H9 (cell line): ENCODE measurements around the gene TMEM115. TPM values are rescaled to one million over a fixed set of nuclear protein-coding genes. Genes with fewer than 3 reads are reported as not detected.
A peak's percentile ranks its signal among the peaks of the same experiment; 100 is the strongest.

Source experiments
- DNase-seq: peaks from one replicate; pipeline ENCODE4 v3.0.0-alpha.2; 2017
- H2AFZ ChIP-seq: one replicate; pipeline ENCODE4 v1.6.1; 2013; ENCODE audit warnings: mild to moderate bottlenecking, low read length, control low read depth, moderate library complexity
- H2AK5ac ChIP-seq: 2 replicates; pipeline ENCODE4 v1.6.1; 2013; ENCODE audit warnings: low read length, control low read depth, mixed read lengths; ENCODE audit not compliant: insufficient read length
- H2BK120ac ChIP-seq: one replicate; pipeline ENCODE4 v1.6.1; 2013; ENCODE audit warnings: low read depth, mild to moderate bottlenecking, low read length, control low read depth, inconsistent platforms; ENCODE audit not compliant: poor library complexity, severe bottlenecking
- H2BK12ac ChIP-seq: 2 replicates; pipeline ENCODE4 v1.6.1; 2013; ENCODE audit warnings: low read length, control low read depth, mixed read lengths, low read depth; ENCODE audit not compliant: insufficient read length
- H2BK15ac ChIP-seq: 2 replicates; pipeline ENCODE4 v1.6.1; 2013; ENCODE audit warnings: low read depth, low read length, control low read depth
- H2BK20ac ChIP-seq: one replicate; pipeline ENCODE4 v1.6.1; 2013; ENCODE audit warnings: low read depth, mild to moderate bottlenecking, low read length, control low read depth, inconsistent platforms; ENCODE audit not compliant: poor library complexity, severe bottlenecking
- H2BK5ac ChIP-seq: 2 replicates; pipeline ENCODE4 v1.6.1; 2013; ENCODE audit warnings: low read length, control low read depth, mixed read lengths; ENCODE audit not compliant: insufficient read length
- H3K14ac ChIP-seq: 2 replicates; pipeline ENCODE4 v1.6.1; 2013; ENCODE audit warnings: low read length, control low read depth; ENCODE audit not compliant: insufficient read depth
- H3K18ac ChIP-seq: 2 replicates; pipeline ENCODE4 v1.6.1; 2013; ENCODE audit warnings: low read depth, mild to moderate bottlenecking, mixed read lengths, low read length, control low read depth; ENCODE audit not compliant: insufficient read length
- H3K23ac ChIP-seq: 2 replicates; pipeline ENCODE4 v1.6.1; 2013; ENCODE audit warnings: low read length, control low read depth, mixed read lengths, low read depth; ENCODE audit not compliant: insufficient read length
- H3K23me2 ChIP-seq: 2 replicates; pipeline ENCODE4 v1.6.1; 2013; ENCODE audit warnings: low read depth, mild to moderate bottlenecking, mixed read lengths, low read length, control low read depth; ENCODE audit not compliant: insufficient read length, poor library complexity, severe bottlenecking
- H3K27ac ChIP-seq: 2 replicates; pipeline ENCODE4 v1.5.1; 2013; ENCODE audit warnings: low read length, control low read depth, mixed read lengths, low read depth; ENCODE audit not compliant: insufficient read length
- H3K27me3 ChIP-seq: 2 replicates; pipeline ENCODE4 v1.6.1; 2013; ENCODE audit warnings: low read length, control low read depth, inconsistent platforms; ENCODE audit not compliant: insufficient read depth
- H3K4ac ChIP-seq: 2 replicates; pipeline ENCODE4 v1.6.1; 2013; ENCODE audit warnings: low read depth, mild to moderate bottlenecking, control low read depth, inconsistent platforms, low read length, moderate library complexity
- H3K4me1 ChIP-seq: 2 replicates; pipeline ENCODE4 v1.6.1; 2013; ENCODE audit warnings: low read length, control low read depth, inconsistent platforms; ENCODE audit not compliant: insufficient read depth
- H3K4me2 ChIP-seq: 2 replicates; pipeline ENCODE4 v1.6.1; 2013; ENCODE audit warnings: low read length, control low read depth, mixed read lengths; ENCODE audit not compliant: insufficient read length, insufficient read depth
- H3K56ac ChIP-seq: 2 replicates; pipeline ENCODE4 v1.6.1; 2013; ENCODE audit warnings: low read depth, mild to moderate bottlenecking, mixed read lengths, low read length, control low read depth; ENCODE audit not compliant: insufficient read length
- H3K79me1 ChIP-seq: 2 replicates; pipeline ENCODE4 v1.6.1; 2013; ENCODE audit warnings: low read depth, mild to moderate bottlenecking, moderate library complexity, low read length, control low read depth, inconsistent platforms; ENCODE audit not compliant: insufficient read depth, poor library complexity, severe bottlenecking
- H3K79me2 ChIP-seq: 2 replicates; pipeline ENCODE4 v1.6.1; 2013; ENCODE audit warnings: low read length, control low read depth, inconsistent platforms; ENCODE audit not compliant: insufficient read depth
- H3K9ac ChIP-seq: 2 replicates; pipeline ENCODE4 v1.6.1; 2013; ENCODE audit warnings: low read length, control low read depth, mixed read lengths; ENCODE audit not compliant: insufficient read length; ENCODE audit errors: extremely low read depth
- H3K9me3 ChIP-seq: one replicate; pipeline ENCODE4 v1.6.1; 2013; ENCODE audit warnings: low read depth, low read length, inconsistent platforms; ENCODE audit not compliant: control insufficient read depth
- H3T11ph ChIP-seq: one replicate; pipeline ENCODE4 v1.6.1; 2013; ENCODE audit warnings: mild to moderate bottlenecking, low read length, control low read depth, inconsistent platforms
- H4K20me1 ChIP-seq: one replicate; pipeline ENCODE4 v1.6.1; 2013; ENCODE audit not compliant: control insufficient read depth, insufficient read length, insufficient read depth
- H4K5ac ChIP-seq: 2 replicates; pipeline ENCODE4 v1.6.1; 2013; ENCODE audit warnings: low read depth, mild to moderate bottlenecking, mixed read lengths, low read length, control low read depth; ENCODE audit not compliant: insufficient read length
- H4K8ac ChIP-seq: replicated peaks from 2 replicates; pipeline ENCODE4 v1.6.1; 2013; ENCODE audit warnings: low read length, control low read depth, mixed read lengths, low read depth; ENCODE audit not compliant: insufficient read length
- H4K91ac ChIP-seq: 2 replicates; pipeline ENCODE4 v1.6.1; 2013; ENCODE audit warnings: low read depth, mild to moderate bottlenecking, moderate library complexity, mixed read lengths, low read length, control low read depth; ENCODE audit not compliant: insufficient read length
- H3K27ac Mint-ChIP-seq, 3 experiments: 2 replicates in 2 of 3; 3 replicates in 1 of 3; pipeline ENCODE4 v1.8.0; 2020 to 2021; ENCODE audit warnings: mixed read lengths in 3 of 3, mild to moderate bottlenecking in 1 of 3, moderate library complexity in 1 of 3
- H3K27me3 Mint-ChIP-seq: 2 replicates; pipeline ENCODE4 v1.8.0; 2021; ENCODE audit warnings: low read depth, mild to moderate bottlenecking, moderate library complexity, mixed read lengths
- H3K36me3 Mint-ChIP-seq, 3 experiments: 2 replicates in 2 of 3; 3 replicates in 1 of 3; pipeline ENCODE4 v1.8.0; 2020 to 2021; ENCODE audit warnings: low read depth in 3 of 3, mixed read lengths in 3 of 3; ENCODE audit not compliant: insufficient read depth in 1 of 3
- H3K4me1 Mint-ChIP-seq, 2 experiments: 2 replicates each; pipeline ENCODE4 v1.8.0; 2020; ENCODE audit warnings: mixed read lengths in 2 of 2
- H3K4me3 Mint-ChIP-seq, 2 experiments: 2 replicates in 1 of 2; 3 replicates in 1 of 2; pipeline ENCODE4 v1.8.0; 2020 to 2021; ENCODE audit warnings: mild to moderate bottlenecking in 2 of 2, mixed read lengths in 2 of 2, moderate library complexity in 1 of 2
- H3K9me3 Mint-ChIP-seq, 2 experiments: 2 replicates in 1 of 2; 3 replicates in 1 of 2; pipeline ENCODE4 v1.8.0; 2020; ENCODE audit warnings: mild to moderate bottlenecking in 2 of 2, mixed read lengths in 2 of 2, moderate library complexity in 1 of 2
- WGBS: extraction: QIAGEN DNeasy Blood & Tissue Kit; methylation state at CpG from one replicate; pipeline ENCODE4 v1.1.7; 2013; ENCODE audit warnings: missing lambda C conversion rate, low lambda C conversion rate, mixed read lengths; ENCODE audit not compliant: insufficient read length; ENCODE audit errors: extremely low coverage; 5-methylcytosine and 5-hydroxymethylcytosine counted together
- total RNA-seq: library from RNA; stranded (reverse); gene quantifications from 2 replicates; pipeline ENCODE4 v1.2.1, GENCODE V29; 2021
- TF ChIP-seq, protein P1 (sequence below): fragments of 200-600 bp; sonication (generic); conservative IDR thresholded peaks from 3 replicates; pipeline ENCODE4 v1.8.0; 2021; ENCODE audit warnings: antibody characterized with exemption, mild to moderate bottlenecking

Gene TMEM115
- total RNA-seq, 1 experiment from 2014 or later = 32.3 TPM

DNA sequence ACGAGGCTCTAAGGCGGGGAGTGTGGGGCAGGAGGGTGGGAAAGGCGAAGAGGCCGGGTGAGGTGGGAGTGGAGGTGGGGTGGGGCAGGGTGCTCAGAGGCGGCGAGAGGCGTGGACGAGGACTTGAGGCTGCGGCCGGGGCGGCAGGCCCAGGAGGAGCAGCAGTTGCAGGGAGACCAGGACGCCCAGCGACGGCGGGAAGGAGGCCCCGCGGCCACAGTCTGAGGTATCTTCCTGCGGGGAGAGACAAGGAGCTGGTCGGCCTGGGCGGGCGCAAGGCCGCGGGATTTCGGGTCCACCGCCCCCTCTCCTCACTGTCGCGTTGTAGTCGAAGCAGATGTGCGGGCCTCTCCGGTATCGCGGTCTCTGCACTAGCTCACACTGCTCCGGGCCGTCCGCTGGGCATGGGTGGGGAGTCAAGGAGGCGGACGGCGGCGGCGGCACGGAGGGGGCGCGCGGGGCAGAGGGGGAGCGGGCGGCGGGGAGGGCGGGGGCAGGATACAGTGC lies 5.3 kb upstream of the TMEM115 start:
- no peak overlapping the region for H2BK120ac ChIP-seq
- WGBS = no CpG with 5 or more reads among the region's 48 CpGs
- no peak for DNase-seq

More for the DNA sequence above, 5.3 kb upstream of the TMEM115 start:
- H3K27me3 ChIP-seq = no peaks in the 10 kb centered on the region
- H3K9me3 ChIP-seq = no peaks in the 10 kb centered on the region
- no peak overlapping the region for H3K56ac ChIP-seq
- no peak overlapping the region for H3K18ac ChIP-seq
- Mint-ChIP-seq H3K9me3 (no peaks in the 10 kb centered on the region; a peak in 1 of 5 replicates), H3K36me3 (no peaks in the 10 kb centered on the region), H3K27me3 (peaks cover 17% of the 10 kb centered on the region), H3K4me3 (peak overlapping the region; percentile 68 to 85), H3K4me1 (peaks cover 12 to 17% of the 10 kb centered on the region in 2 experiments), H3K27ac (no peak overlapping the region)
- no peaks in the 10 kb centered on the region for H3K4me1 ChIP-seq
- no peaks in the 10 kb centered on the region for H3K79me2 ChIP-seq
- peak overlapping the region; percentile 63 for H3K4me2 ChIP-seq
- no peak overlapping the region for H4K91ac ChIP-seq
- H3K23ac ChIP-seq = no peak overlapping the region
- no peak overlapping the region for H3K4ac ChIP-seq
- no peak overlapping the region for H2BK12ac ChIP-seq
- no peaks in the 10 kb centered on the region for H3K79me1 ChIP-seq
- no peak overlapping the region for H2AFZ ChIP-seq
- no peak overlapping the region for H2BK20ac ChIP-seq
- H3K23me2 ChIP-seq = peaks cover 10% of the 10 kb centered on the region
- H4K8ac ChIP-seq = no peak overlapping the region
- no peak overlapping the region for H2AK5ac ChIP-seq
- no peak overlapping the region for H3K27ac ChIP-seq
- peak overlapping the region; percentile 12 for H3K9ac ChIP-seq
- no peak overlapping the region for H2BK5ac ChIP-seq
- no peak overlapping the region for H4K5ac ChIP-seq
- TF ChIP-seq, protein P1, sequence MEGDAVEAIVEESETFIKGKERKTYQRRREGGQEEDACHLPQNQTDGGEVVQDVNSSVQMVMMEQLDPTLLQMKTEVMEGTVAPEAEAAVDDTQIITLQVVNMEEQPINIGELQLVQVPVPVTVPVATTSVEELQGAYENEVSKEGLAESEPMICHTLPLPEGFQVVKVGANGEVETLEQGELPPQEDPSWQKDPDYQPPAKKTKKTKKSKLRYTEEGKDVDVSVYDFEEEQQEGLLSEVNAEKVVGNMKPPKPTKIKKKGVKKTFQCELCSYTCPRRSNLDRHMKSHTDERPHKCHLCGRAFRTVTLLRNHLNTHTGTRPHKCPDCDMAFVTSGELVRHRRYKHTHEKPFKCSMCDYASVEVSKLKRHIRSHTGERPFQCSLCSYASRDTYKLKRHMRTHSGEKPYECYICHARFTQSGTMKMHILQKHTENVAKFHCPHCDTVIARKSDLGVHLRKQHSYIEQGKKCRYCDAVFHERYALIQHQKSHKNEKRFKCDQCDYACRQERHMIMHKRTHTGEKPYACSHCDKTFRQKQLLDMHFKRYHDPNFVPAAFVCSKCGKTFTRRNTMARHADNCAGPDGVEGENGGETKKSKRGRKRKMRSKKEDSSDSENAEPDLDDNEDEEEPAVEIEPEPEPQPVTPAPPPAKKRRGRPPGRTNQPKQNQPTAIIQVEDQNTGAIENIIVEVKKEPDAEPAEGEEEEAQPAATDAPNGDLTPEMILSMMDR = no peak
- H3K14ac ChIP-seq = no peak overlapping the region
- no peaks in the 10 kb centered on the region for H4K20me1 ChIP-seq
- no peak overlapping the region for H2BK15ac ChIP-seq
- no peak overlapping the region for H3T11ph ChIP-seq
